HepG2 (cell line): ENCODE data around the gene MTHFD2L. TPM values are rescaled to one million over a fixed set of nuclear protein-coding genes. Genes with fewer than 3 reads are reported as not detected.

Source experiments
- ARNTL ChIP-seq: sonication (generic); formaldehyde crosslinking; IDR thresholded peaks from 2 replicates; pipeline ENCODE4 v1.4.0; 2020; ENCODE audit warnings: mild to moderate bottlenecking, missing genetic modification reagents
- ASH2L ChIP-seq: fragments of 300-600, 200-600 bp; sonication (generic); IDR thresholded peaks from 2 replicates; pipeline ENCODE4 v1.7.0; 2017; ENCODE audit warnings: low read depth, mild to moderate bottlenecking, moderate library complexity, mixed read lengths, low read length; ENCODE audit not compliant: insufficient read length
- HNRNPLL ChIP-seq: fragments of 200-400 bp; formaldehyde crosslinking; IDR thresholded peaks from 2 replicates; pipeline ENCODE4 v1.6.1; 2017; ENCODE audit warnings: mild to moderate bottlenecking, low read depth, low read length; ENCODE audit not compliant: poor library complexity, severe bottlenecking
- IRX3 ChIP-seq: sonication (generic); formaldehyde crosslinking; IDR thresholded peaks from 2 replicates; pipeline ENCODE4 v1.8.1; 2023; ENCODE audit warnings: mild to moderate bottlenecking, low read depth, missing genetic modification reagents, borderline replicate concordance
- KLF11 ChIP-seq: IDR thresholded peaks from 2 replicates; pipeline ENCODE4 v1.6.1; 2016; ENCODE audit warnings: missing compliant biosample characterization
- MED13 ChIP-seq: sonication (generic); formaldehyde crosslinking; IDR thresholded peaks from 2 replicates; pipeline ENCODE4 v1.5.0; 2020; ENCODE audit warnings: missing genetic modification reagents
- POLR2AphosphoS5 ChIP-seq: IDR thresholded peaks from 2 replicates; pipeline ENCODE4 v1.6.1; 2012; ENCODE audit warnings: low read depth, low read length
- SIN3A ChIP-seq: IDR thresholded peaks from 2 replicates; pipeline ENCODE4 v1.6.1; 2011; ENCODE audit warnings: low read depth, mild to moderate bottlenecking, control low read depth, low read length, borderline replicate concordance
- TEAD3 ChIP-seq: optimal IDR thresholded peaks from 2 replicates; pipeline ENCODE3; 2016; ENCODE audit warnings: borderline replicate concordance
- TGIF2 ChIP-seq: IDR thresholded peaks from 2 replicates; pipeline ENCODE4 v1.6.1; 2016; ENCODE audit warnings: control low read depth, missing compliant biosample characterization
- TMF1 ChIP-seq: sonication (generic); formaldehyde crosslinking; IDR thresholded peaks from 2 replicates; pipeline ENCODE4 v1.8.1; 2022; ENCODE audit warnings: low read depth, missing genetic modification reagents
- ZNF160 ChIP-seq: sonication (generic); formaldehyde crosslinking; IDR thresholded peaks from 2 replicates; pipeline ENCODE4 v1.8.0; 2022; ENCODE audit warnings: mild to moderate bottlenecking, inconsistent platforms, missing genetic modification reagents
- ZNF296 ChIP-seq: sonication (generic); formaldehyde crosslinking; conservative IDR thresholded peaks from 2 replicates; pipeline ENCODE4 v1.5.0; 2020; ENCODE audit warnings: mild to moderate bottlenecking, missing genetic modification reagents
- ZNF556 ChIP-seq: sonication (generic); formaldehyde crosslinking; IDR thresholded peaks from 2 replicates; pipeline ENCODE4 v1.4.0; 2020; ENCODE audit warnings: mild to moderate bottlenecking, missing genetic modification reagents, borderline replicate concordance
- ZNF775 ChIP-seq: sonication (generic); formaldehyde crosslinking; IDR thresholded peaks from 2 replicates; pipeline ENCODE4 v1.4.0; 2020; ENCODE audit warnings: missing genetic modification reagents, mild to moderate bottlenecking, moderate library complexity, borderline replicate concordance
- ZNF788 ChIP-seq: sonication (generic); formaldehyde crosslinking; IDR thresholded peaks from 2 replicates; pipeline ENCODE4 v1.5.0; 2020; ENCODE audit warnings: mild to moderate bottlenecking, missing genetic modification reagents, borderline replicate concordance
- ZSCAN22 ChIP-seq: sonication (generic); formaldehyde crosslinking; IDR thresholded peaks from 2 replicates; pipeline ENCODE4 v1.4.0; 2020; ENCODE audit warnings: mild to moderate bottlenecking, missing genetic modification reagents
- polyA plus RNA-seq, 8 experiments: library from polyadenylated mRNA; depleted of rRNA in 3 of 8; stranded (reverse) in 7 of 8; unstranded in 1 of 8; fragments of >200 nt; fragmentation: Illumina TruSeq in 4 of 8; extraction: Trizol in 4 of 8; gene quantifications; 2 replicates each; pipeline versions ENCODE4 v1.2.1 to v1.2.3, GENCODE V29; 2011 to 2016; ENCODE audit warnings: low read depth in 4 of 8, missing spikeins in 1 of 8, mixed read lengths in 1 of 8; ENCODE audit not compliant: insufficient read depth in 1 of 8
- total RNA-seq, 5 experiments: library from RNA; depleted of rRNA; stranded (reverse); fragments of >200 nt; fragmentation: Illumina TruSeq; extraction: Trizol; gene quantifications; 2 replicates each; pipeline ENCODE4 v1.2.3, GENCODE V29; 2016; ENCODE audit warnings: low read depth in 1 of 5
- TF ChIP-seq, protein P1 (sequence below): sonication (generic); formaldehyde crosslinking; conservative IDR thresholded peaks from 2 replicates; pipeline ENCODE4 v1.4.0; 2020; ENCODE audit warnings: missing genetic modification reagents
- TF ChIP-seq, protein P2 (sequence below), 2 experiments: IDR thresholded peaks; 2 replicates each; pipeline ENCODE4 v1.6.1; 2011 to 2012; ENCODE audit warnings: low read length in 2 of 2, borderline replicate concordance in 1 of 2, low read depth in 1 of 2, mild to moderate bottlenecking in 1 of 2, moderate library complexity in 1 of 2
- TF ChIP-seq, protein P3 (sequence below): sonication (generic); formaldehyde crosslinking; IDR thresholded peaks from 2 replicates; pipeline ENCODE4 v1.4.0; 2020; ENCODE audit warnings: missing genetic modification reagents
- TF ChIP-seq, protein P4 (sequence below): IDR thresholded peaks from 2 replicates; pipeline ENCODE4 v1.6.1; 2016; ENCODE audit warnings: mild to moderate bottlenecking

Gene MTHFD2L
- total and polyA plus RNA-seq, 2 of the 13 experiments (the other 11 are each of a cell fraction or from before 2014, with no cell fraction given) = 10.5 to 14.9 TPM

DNA sequence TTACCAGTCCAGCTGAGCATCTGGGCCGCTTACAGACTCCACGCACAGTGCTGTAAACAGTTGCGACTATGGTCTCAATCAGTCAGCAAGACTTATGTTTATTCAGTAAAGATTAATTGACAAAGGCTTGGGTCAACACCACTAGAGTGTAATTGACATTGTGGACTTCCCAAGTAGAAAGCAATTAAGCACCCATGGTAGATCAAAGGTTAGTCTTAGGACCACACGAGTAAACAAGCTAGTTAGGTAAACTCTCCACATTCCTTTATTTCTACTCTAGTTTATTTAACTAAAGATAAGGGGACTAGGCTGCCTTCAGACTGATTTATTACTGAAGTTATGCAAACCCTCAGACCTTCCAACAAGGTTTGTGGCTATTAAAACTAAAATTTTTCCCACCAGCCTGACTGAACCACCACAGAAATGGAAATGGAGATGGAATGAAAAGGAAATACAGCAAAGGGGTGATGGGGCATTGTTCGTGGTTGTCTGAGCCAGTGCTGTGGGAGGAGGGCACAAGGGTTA, 44.2 kb downstream of the MTHFD2L start (continued):
- TF ChIP-seq, protein P1, sequence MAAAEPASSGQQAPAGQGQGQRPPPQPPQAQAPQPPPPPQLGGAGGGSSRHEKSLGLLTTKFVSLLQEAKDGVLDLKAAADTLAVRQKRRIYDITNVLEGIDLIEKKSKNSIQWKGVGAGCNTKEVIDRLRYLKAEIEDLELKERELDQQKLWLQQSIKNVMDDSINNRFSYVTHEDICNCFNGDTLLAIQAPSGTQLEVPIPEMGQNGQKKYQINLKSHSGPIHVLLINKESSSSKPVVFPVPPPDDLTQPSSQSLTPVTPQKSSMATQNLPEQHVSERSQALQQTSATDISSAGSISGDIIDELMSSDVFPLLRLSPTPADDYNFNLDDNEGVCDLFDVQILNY (CRISPR knock-in tag) = no peak
- TF ChIP-seq ZNF296 (no peak), TEAD3 (CRISPR knock-in tag) (peak; percentile 94), MED13 (CRISPR knock-in tag) (no peak), HNRNPLL (no peak), ZNF556 (CRISPR knock-in tag) (no peak; the same call in 1 of the 2 replicates), SIN3A (no peak), ZNF775 (no peak), KLF11 (CRISPR knock-in tag) (no peak), IRX3 (CRISPR knock-in tag) (peak; percentile 57; the same call in 1 of the 2 replicates), ASH2L (peak; percentile 71), ZNF788 (no peak), ZNF160 (CRISPR knock-in tag) (no peak; the same call in 1 of the 2 replicates), TGIF2 (CRISPR knock-in tag) (no peak), ARNTL (0 out of 2 replicates have a peak, but pooled peaks have one; percentile 57), ZSCAN22 (CRISPR knock-in tag) (peak; percentile 82), POLR2AphosphoS5 (no peak), TMF1 (CRISPR knock-in tag) (no peak)
- TF ChIP-seq, protein P2, sequence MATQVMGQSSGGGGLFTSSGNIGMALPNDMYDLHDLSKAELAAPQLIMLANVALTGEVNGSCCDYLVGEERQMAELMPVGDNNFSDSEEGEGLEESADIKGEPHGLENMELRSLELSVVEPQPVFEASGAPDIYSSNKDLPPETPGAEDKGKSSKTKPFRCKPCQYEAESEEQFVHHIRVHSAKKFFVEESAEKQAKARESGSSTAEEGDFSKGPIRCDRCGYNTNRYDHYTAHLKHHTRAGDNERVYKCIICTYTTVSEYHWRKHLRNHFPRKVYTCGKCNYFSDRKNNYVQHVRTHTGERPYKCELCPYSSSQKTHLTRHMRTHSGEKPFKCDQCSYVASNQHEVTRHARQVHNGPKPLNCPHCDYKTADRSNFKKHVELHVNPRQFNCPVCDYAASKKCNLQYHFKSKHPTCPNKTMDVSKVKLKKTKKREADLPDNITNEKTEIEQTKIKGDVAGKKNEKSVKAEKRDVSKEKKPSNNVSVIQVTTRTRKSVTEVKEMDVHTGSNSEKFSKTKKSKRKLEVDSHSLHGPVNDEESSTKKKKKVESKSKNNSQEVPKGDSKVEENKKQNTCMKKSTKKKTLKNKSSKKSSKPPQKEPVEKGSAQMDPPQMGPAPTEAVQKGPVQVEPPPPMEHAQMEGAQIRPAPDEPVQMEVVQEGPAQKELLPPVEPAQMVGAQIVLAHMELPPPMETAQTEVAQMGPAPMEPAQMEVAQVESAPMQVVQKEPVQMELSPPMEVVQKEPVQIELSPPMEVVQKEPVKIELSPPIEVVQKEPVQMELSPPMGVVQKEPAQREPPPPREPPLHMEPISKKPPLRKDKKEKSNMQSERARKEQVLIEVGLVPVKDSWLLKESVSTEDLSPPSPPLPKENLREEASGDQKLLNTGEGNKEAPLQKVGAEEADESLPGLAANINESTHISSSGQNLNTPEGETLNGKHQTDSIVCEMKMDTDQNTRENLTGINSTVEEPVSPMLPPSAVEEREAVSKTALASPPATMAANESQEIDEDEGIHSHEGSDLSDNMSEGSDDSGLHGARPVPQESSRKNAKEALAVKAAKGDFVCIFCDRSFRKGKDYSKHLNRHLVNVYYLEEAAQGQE (IDR thresholded peaks at IDR 0.05; ENCODE audit: borderline replicate concordance in 1 of 2, low read depth in 1 of 2, low read length in 2 of 2) = peak in 1 of 2 experiments; percentile 86; a peak in 2 of 4 replicates
- TF ChIP-seq, protein P3, sequence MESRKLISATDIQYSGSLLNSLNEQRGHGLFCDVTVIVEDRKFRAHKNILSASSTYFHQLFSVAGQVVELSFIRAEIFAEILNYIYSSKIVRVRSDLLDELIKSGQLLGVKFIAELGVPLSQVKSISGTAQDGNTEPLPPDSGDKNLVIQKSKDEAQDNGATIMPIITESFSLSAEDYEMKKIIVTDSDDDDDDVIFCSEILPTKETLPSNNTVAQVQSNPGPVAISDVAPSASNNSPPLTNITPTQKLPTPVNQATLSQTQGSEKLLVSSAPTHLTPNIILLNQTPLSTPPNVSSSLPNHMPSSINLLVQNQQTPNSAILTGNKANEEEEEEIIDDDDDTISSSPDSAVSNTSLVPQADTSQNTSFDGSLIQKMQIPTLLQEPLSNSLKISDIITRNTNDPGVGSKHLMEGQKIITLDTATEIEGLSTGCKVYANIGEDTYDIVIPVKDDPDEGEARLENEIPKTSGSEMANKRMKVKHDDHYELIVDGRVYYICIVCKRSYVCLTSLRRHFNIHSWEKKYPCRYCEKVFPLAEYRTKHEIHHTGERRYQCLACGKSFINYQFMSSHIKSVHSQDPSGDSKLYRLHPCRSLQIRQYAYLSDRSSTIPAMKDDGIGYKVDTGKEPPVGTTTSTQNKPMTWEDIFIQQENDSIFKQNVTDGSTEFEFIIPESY (CRISPR knock-in tag) = no peak
- TF ChIP-seq, protein P4, sequence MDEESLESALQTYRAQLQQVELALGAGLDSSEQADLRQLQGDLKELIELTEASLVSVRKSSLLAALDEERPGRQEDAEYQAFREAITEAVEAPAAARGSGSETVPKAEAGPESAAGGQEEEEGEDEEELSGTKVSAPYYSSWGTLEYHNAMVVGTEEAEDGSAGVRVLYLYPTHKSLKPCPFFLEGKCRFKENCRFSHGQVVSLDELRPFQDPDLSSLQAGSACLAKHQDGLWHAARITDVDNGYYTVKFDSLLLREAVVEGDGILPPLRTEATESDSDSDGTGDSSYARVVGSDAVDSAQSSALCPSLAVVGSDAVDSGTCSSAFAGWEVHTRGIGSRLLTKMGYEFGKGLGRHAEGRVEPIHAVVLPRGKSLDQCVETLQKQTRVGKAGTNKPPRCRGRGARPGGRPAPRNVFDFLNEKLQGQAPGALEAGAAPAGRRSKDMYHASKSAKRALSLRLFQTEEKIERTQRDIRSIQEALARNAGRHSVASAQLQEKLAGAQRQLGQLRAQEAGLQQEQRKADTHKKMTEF = peak; percentile 98
